HG03175 (cell line): Measurements from ENCODE around the gene FARP1.

Experiments used
- ATAC-seq: cut with Tn5 transposase; IDR thresholded peaks from one replicate; pipeline ENCODE4 v1.9.1; 2021; ENCODE audit warnings: mild to moderate bottlenecking, moderate library complexity; ENCODE audit not compliant: unreplicated experiment

Gene FARP1

DNA sequence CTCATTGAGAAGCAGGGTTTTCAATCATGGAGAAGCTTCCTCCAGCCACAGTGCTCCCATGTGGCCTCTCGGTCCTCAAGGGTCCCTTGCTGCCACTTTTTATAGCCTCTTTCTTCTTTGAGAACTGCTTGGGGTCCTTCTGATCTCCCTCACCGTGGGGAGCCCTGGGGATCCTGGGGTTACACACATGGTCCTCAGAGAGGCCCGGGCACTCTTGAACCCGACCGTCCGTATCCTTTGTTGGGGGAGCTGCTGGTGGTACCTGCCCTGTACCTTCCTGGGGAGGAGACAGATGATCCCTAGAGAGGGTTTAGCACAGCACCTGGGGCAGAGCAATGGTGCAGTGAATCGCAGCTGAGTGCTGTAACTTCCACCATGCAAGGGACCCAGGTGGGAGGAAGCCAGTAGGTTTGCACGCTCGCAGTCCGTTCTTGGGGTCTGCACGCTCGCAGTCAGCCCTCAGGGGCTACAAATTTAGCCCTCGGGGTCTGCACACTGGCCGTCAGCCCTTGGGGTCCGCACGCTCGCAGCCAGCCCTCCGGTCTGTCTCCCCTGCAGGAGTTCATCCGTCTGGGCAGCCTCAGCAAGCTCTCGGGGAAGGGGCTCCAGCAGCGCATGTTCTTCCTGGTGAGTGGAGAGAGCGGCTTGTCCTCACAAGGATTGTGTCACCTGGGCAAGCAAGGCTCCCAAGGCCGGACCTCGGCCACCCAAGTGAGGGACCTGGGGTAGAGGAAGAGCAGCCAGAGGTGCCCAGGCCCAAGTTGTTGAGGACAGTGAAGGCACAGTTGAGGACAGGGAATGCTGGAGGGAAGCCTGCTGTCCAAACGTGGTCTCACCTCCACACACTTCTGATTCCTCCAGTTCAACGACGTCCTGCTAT is 295.6 kb downstream of the FARP1 start:
- no peak for ATAC-seq

GRCh38 chr13:98439126-98439828 is 296.4 kb downstream of the FARP1 start:
- no peak for ATAC-seq

- ATAC-seq: no peak
These were observed 297.0 kb downstream of the FARP1 start for GRCh38 chr13:98439896-98440295.

GRCh38 chr13:98440390-98441055 is 297.6 kb downstream of the FARP1 start:
- ATAC-seq: no peak

DNA sequence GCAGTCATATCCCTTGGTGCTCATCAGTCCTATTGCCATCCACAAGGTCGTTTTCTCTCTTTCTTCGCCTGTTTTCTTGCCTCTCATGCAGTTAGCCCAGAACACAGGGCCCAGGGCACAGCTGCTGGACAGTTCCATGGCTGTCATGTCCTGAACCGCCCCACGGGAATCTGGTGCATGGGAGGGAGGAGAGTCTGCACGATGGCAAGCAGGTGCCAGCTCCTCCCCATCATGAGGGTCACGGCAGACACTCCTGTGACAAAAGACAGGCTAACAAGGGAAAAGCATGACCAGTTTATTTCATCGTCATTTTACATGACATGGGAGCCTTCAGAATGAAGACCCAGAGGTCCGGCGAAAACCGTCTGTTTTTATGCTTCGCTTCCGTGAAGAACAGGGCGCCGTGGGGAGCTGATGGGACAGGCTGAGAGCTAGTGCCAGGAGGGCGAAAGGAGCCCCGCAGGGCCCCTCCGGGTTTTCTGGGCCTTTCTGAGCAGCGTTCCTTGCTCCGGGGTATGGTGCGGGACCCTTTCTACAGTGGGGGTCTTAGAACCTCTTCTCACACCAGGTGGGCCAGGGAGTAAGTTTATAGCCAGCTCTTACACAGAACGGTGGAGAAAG is 298.3 kb downstream of the FARP1 start:
- ATAC-seq: no peak

GRCh38 chr13:98442391-98443230 is 299.7 kb downstream of the FARP1 start:
- ATAC-seq: no peak

DNA sequence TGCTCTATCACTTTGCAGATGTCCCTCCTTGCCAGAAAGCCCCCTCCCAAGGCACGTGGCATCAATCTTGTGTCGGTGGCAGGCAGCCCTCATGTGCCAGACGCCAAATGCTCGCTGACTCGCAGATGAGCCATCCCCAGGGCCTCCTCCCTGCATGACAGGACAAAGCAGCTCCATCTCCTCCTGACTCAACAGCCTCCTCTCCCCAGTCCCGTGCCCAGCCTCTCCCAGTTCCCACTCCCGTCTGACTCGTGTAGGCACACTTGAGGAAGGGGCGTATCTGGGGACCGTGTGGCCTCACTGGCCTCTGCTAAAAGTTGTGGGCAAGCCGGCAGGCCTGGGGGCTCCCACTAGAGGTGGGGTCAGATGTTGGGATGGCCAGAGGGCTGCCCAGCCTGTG is 300.4 kb downstream of the FARP1 start:
- no peak for ATAC-seq

DNA sequence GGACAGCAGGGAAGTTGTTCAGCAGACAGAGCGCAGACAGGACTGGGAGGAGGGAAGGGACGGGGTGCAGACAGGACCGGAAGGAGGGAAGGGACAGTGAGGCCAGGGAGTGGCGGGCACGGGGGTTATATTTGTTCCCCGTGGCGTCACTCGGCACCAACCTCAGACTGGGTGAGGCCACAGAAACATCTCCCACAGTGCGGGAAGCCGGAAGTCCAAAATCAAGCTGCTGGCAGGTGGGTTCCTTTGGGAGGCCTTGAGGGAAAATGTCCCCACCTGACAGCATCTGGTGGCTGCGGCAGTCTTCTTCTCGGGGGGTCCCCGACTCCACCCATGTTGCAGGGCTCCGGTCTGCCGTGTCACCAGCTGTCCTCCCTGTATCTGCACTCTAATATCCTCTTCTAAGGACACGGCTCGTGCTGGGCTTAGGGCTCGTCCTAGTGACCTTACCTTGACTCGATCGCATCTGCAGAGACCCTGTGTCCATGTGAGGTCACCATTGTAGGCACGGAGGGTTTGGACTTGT is 301.0 kb downstream of the FARP1 start:
- no peak for ATAC-seq

DNA sequence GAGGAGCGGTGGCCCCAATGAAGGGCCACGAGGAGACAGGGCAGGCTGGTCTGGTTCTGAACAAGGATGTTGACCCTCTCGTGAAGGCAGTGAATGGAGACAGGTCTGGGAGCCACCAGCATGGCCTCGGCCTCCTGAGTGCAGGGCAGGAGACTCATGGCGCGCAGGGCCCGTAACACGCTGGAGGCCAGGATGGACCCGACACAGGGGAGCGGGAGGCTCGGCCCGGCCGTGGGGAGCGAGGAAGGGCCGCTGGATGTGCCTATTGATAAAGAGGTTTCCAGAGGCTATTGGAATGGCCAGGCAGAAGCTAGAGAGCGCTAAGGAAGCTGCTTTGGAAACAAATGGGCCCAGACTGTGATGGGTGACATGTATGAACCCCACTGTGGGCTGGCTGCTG is 301.5 kb downstream of the FARP1 start:
- ATAC-seq: no peak

DNA sequence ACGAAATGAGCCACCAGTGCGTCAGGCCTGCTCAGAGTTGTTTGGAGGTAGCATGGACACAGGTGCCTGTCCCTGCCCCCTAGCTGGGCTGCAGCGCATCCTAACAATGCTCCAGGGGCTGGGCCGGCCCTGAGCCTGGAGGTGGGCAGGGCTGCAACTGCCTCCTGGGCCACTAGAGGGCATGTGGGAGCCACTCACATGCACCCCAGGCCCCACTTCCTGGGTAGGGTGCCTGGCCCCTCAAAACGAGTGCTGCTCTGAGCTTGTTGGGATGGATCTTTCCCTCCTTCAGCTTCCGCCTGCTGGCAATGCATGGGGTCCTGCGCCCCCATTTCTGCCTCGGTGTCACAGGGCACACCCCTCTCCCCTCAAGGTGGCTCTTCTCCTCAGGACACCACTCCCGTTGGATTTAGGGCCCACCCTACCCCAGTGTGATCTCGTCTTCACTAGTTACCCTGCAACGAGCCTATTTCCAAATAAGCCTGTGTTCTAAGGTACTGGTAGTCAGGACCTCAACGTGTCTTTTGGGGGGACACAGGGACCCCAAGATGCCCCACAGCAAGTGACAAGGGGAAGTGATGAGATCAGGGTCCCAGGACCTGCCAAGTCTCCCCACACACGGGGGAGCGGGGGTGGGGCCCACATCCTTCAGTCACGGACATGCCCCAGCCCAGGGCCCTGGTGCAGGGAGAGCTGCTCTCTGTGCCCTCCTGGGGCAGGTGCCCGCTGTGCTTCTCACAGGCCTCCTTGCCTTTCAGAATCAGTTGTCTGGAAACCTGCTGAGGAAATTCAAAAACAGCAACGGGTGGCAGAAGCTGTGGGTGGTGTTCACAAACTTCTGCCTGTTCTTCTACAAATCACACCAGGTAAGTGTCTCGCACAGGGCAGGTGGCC is 302.7 kb downstream of the FARP1 start:
- peak; percentile 93 for ATAC-seq

DNA sequence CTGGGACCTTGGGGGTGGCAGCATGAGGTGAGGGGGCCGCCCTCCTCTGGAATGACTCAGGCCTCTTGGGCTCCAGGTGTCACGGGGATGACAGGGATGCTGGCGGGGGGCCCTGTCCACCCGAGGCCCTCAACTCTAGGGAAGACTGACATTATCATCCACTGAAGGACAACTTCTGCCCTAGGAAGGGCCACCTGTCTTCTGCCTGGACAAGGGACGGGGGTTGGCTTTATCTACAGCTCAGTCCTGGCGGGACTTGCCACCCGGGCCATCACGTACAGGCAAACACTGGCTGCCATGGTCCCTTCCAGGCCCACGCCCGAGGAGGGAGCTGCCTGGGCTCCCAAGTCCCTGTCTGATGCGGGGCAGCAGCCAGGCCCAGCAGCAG is 303.3 kb downstream of the FARP1 start:
- no peak for ATAC-seq

DNA sequence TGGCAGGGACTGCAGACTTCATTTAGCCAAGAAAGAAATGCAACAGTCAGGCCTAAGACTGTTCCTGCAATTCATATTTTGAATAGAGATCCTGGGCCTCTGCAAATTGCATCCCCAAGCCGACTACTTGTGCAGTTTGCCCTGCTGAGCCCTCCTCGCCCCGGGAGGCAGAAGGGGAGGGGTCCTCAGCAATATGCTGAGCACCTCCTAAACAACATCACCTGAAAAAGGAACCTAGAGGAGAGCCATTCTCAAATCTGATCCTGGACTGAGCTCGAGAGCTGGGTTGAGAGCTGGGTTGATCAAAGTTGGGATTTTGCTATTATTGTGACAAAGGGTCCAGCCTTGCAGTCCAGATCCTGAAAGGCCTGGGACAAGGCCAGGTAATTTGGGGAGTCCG is 304.2 kb downstream of the FARP1 start:
- no peak for ATAC-seq

GRCh38 chr13:98447881-98448641 is 305.2 kb downstream of the FARP1 start:
- ATAC-seq: no peak

DNA sequence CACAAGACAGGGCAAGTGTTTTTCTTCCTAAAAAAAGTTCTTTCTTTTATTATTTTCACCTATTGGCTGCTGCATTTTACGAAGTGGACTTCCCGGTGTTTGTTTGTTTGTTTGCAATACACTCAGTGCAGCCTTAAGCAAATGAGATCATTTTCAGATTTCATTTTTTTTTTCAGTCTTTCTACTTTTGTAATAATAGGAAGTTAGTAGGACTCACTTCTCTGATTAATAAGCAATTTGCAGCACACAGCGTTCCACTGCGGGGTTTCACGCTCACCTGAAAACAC is 305.7 kb downstream of the FARP1 start:
- ATAC-seq: no peak

GRCh38 chr13:98449273-98449672 is 306.4 kb downstream of the FARP1 start:
- no peak for ATAC-seq

DNA sequence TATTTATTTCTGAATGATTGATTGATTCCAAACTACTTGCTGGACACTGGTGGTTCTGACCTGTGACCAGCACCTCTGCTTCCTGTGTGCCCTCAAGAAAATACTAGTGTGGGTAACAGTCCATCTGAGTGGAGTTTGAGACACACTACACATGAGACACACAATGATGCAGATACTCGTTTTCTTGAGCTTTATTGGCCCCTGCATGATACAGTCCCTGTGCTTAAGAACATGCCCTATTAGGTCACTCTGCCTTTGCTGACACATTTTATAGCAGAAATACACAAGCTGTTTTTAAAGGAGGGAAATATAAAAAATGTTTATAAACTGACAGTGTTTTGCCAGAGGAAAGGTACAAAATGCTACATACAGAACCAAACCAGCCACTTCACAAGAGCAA is 307.1 kb downstream of the FARP1 start:
- ATAC-seq: no peak

DNA sequence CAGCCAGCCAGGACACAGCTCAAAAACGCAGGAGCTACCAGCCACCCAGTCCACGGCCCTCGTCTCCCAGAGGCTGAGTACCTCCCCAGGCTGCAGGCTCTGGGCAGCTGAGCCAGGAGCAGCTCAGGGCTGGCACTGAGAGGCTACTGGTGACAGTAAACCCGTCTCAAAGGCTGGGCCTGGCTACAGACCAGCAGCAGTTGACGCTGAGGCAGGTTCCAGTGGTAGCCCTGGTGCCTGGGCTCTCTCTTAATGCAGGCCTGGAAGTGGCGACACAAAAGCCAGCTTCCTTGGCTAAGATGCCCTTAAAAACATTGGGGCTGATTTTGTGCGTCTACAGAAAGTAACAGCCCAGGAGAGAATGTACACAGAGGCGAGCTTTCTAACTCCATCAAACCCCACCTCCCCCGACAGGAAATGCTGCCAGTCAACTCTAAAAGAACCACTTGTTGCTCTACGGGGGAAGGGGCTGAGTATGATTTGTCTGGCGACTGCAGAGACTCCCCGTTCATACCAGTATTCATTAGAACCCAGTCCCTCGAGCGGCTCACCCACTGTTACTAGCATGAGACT is 307.7 kb downstream of the FARP1 start:
- ATAC-seq: no peak

GRCh38 chr13:98451676-98452470 is 309.0 kb downstream of the FARP1 start:
- no peak for ATAC-seq
